DND-41 (cell line): ENCODE measurements around the gene USP46.

Experiments used
- EZH2 ChIP-seq: IDR thresholded peaks from 3 replicates; pipeline ENCODE4 v1.6.1; 2012; ENCODE audit warnings: borderline replicate concordance, low read depth, mild to moderate bottlenecking, moderate library complexity, low read length, inconsistent platforms; ENCODE audit not compliant: severe bottlenecking
- TF ChIP-seq, protein P1 (sequence below): IDR thresholded peaks from 2 replicates; pipeline ENCODE4 v1.5.1; 2012; ENCODE audit warnings: borderline replicate concordance, low read length, moderate library complexity, mild to moderate bottlenecking; ENCODE audit not compliant: poor library complexity, severe bottlenecking; ENCODE audit errors: extremely low read depth

DNA sequence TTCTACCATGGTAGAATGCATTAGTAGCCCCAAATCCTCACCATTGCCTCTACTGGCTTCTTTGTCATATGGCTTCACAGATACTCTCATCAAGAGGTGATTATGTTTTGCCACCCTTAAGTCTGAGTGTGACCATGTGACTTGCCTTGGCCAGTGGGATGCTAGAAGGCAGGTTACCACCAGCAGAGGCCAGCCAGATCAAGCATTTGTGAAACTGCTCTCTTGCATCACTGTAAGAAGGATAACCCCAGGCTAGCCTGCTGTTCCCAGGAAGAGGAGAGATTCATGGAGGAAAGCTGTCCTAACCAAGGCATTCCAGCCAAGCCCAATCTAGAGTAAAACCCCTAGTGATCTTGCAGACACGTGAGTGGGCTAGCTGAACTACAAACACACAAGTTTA, 46.8 kb downstream of the USP46 start:
- TF ChIP-seq, protein P1, sequence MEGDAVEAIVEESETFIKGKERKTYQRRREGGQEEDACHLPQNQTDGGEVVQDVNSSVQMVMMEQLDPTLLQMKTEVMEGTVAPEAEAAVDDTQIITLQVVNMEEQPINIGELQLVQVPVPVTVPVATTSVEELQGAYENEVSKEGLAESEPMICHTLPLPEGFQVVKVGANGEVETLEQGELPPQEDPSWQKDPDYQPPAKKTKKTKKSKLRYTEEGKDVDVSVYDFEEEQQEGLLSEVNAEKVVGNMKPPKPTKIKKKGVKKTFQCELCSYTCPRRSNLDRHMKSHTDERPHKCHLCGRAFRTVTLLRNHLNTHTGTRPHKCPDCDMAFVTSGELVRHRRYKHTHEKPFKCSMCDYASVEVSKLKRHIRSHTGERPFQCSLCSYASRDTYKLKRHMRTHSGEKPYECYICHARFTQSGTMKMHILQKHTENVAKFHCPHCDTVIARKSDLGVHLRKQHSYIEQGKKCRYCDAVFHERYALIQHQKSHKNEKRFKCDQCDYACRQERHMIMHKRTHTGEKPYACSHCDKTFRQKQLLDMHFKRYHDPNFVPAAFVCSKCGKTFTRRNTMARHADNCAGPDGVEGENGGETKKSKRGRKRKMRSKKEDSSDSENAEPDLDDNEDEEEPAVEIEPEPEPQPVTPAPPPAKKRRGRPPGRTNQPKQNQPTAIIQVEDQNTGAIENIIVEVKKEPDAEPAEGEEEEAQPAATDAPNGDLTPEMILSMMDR: no peak
- TF ChIP-seq EZH2: no peak
